Epithelial cell of esophagus (primary cell): Measurements from ENCODE around the gene PRDM16.

ENCODE experiments used
- DNase-seq: peaks from one replicate; pipeline ENCODE4 v3.0.0; 2010; ENCODE audit warnings: low read depth
- H3K4me3 ChIP-seq: 2 replicates; pipeline ENCODE4 v1.5.1; 2011; ENCODE audit warnings: mild to moderate bottlenecking, low read length, control low read depth
- TF ChIP-seq, protein P1 (sequence below): IDR thresholded peaks from 2 replicates; pipeline ENCODE4 v1.5.1; 2011; ENCODE audit warnings: low read depth, mild to moderate bottlenecking, low read length, control low read depth, inconsistent platforms; ENCODE audit not compliant: insufficient read depth; ENCODE audit errors: missing control alignments

Gene PRDM16

GRCh38 chr1:3068564-3069431 is at the start of gene PRDM16:
PRDM16 (plus strand) TSS chr1:3069203; CDS start chr1:3069260, 57 bp downstream.
- H3K4me3 ChIP-seq, result peak within 1 kb of the TSS; percentile 45
- peak; percentile 65 for DNase-seq
- TF ChIP-seq, protein P1, sequence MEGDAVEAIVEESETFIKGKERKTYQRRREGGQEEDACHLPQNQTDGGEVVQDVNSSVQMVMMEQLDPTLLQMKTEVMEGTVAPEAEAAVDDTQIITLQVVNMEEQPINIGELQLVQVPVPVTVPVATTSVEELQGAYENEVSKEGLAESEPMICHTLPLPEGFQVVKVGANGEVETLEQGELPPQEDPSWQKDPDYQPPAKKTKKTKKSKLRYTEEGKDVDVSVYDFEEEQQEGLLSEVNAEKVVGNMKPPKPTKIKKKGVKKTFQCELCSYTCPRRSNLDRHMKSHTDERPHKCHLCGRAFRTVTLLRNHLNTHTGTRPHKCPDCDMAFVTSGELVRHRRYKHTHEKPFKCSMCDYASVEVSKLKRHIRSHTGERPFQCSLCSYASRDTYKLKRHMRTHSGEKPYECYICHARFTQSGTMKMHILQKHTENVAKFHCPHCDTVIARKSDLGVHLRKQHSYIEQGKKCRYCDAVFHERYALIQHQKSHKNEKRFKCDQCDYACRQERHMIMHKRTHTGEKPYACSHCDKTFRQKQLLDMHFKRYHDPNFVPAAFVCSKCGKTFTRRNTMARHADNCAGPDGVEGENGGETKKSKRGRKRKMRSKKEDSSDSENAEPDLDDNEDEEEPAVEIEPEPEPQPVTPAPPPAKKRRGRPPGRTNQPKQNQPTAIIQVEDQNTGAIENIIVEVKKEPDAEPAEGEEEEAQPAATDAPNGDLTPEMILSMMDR, result no peak

- no peak overlapping the region for H3K4me3 ChIP-seq
- no peak for DNase-seq
- TF ChIP-seq, protein P1, result no peak
These were observed 49.4 kb upstream of the PRDM16 start for GRCh38 chr1:3019516-3020051.

- TF ChIP-seq, protein P1, result no peak
- H3K4me3 ChIP-seq, result no peak overlapping the region
- no peak for DNase-seq
These were observed 48.6 kb upstream of the PRDM16 start for GRCh38 chr1:3020263-3020909.

DNA sequence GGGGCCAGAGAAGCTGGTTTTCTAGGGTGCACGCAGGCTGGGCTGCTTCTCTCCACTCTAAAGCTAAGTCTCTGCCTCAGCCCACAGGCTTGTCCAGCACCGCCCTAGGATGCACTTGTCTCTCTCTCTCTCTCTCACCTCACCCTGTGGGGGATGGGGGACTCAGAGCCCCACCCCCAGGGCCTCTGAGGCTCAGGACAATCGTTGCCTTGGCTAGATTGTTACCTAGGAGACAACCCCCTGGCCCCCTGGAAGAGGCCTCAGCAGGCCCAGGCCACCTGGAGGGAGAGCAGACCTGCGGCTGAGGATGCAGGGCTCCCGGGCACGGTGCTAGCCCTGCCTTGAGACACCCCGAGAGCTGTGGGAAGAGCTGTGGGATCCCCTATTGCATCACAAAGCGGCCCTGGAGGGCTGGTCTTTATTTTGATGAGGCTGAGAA is 47.8 kb upstream of the PRDM16 start, which contains the start of gene ACTRT2:
Gene ACTRT2 (plus strand): TSS at position 235 of the 439 bp plus-strand sequence. CDS start 220 bp downstream, outside the sequence.
- H3K4me3 ChIP-seq, result no peak within 1 kb of the TSS
- DNase-seq, result no peak
- TF ChIP-seq, protein P1, result no peak

GRCh38 chr1:3021801-3022401 is 47.1 kb upstream of the PRDM16 start:
- no peak overlapping the region for H3K4me3 ChIP-seq
- DNase-seq, result no peak
- TF ChIP-seq, protein P1, result no peak

DNA sequence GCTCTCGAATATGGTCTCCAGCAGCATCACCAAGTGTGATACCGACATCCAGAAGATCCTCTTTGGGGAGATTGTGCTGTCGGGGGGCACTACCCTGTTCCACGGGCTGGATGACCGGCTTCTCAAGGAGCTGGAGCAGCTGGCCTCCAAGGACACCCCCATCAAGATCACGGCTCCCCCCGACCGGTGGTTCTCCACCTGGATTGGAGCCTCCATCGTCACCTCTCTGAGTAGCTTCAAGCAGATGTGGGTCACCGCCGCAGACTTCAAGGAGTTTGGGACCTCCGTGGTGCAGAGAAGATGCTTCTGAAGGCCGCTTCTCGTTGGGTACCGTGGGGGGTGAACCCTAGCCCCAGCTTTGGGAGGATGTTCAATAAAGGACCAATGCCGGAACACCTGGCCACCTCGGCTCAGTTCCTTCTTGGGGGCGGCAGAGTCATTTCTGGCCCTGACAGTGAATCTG is 46.5 kb upstream of the PRDM16 start:
- no peak overlapping the region for H3K4me3 ChIP-seq
- DNase-seq, result no peak
- TF ChIP-seq, protein P1, result no peak
